ENCODE measurements around the gene SUSD4.

SUSD4 gene

GRCh38 chr1:223390618-223391017 lies 26.6 kb upstream of the SUSD4 start:
- TF ChIP-seq CTCF (IDR thresholded peaks at IDR 0.05; ENCODE audit: borderline replicate concordance, insufficient read depth, low read depth, low read length): no peak
- H3K4me3 ChIP-seq (ENCODE audit: low read depth, low read length): no peak overlapping the region

DNA sequence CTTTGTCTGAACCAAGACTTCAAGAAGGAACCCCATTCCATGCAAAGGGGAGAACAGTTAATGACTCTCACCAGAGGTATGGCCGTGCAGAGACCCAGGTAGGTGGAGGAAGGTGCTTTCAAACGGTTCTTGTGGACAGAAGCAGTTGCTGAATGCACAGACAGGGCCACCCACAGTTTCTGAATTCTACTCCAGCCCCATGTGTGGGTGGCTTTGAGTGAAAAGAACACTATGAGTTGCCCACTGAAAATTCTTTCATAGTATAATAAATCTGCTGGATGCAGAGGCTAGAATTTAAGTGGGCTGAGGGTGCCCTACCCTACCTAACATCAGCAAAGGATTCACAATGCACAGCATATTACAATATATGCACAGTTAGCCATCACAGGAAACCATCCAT lies 22.0 kb upstream of the SUSD4 start:
- no peak overlapping the region for H3K4me3 ChIP-seq (ENCODE audit: low read depth, low read length)
- no peak for TF ChIP-seq CTCF (IDR thresholded peaks at IDR 0.05; ENCODE audit: borderline replicate concordance, insufficient read depth, low read depth, low read length)

GRCh38 chr1:223378754-223379153 lies 14.8 kb upstream of the SUSD4 start:
- H3K4me3 ChIP-seq (ENCODE audit: low read depth, low read length): no peak overlapping the region

DNA sequence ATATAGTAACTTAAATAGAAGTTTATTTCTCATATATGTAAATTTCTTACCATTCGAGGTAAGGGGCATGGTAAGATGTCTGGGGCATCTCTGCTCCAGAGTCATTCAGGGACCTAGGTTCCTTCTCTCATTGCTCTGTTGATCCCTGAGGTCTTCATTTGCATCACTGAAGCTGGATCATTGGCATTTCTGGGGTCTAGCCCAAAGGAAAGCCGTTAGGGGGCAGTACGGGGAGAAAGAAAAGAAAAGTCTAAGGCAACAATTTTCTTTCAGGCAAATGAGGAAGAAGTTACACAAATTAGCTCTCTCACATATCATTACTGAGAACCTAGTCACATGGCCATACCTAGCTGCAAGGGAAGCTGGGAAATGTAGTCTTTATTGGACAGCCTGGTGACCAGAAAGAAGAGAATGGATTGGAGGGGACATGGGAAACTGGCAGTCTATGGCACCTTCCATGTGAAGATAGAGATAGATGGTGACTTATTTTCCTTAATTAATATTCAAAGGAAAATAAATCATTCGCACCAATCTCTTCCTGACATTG lies 10.2 kb upstream of the SUSD4 start:
- no peak for TF ChIP-seq CTCF (IDR thresholded peaks at IDR 0.05; ENCODE audit: borderline replicate concordance, insufficient read depth, low read depth, low read length)
- no peak overlapping the region for H3K4me3 ChIP-seq (ENCODE audit: low read depth, low read length)

More at GRCh38 chr1:223378754-223379153, 14.8 kb upstream of the SUSD4 start:
- no peak for TF ChIP-seq CTCF (IDR thresholded peaks at IDR 0.05; ENCODE audit: borderline replicate concordance, insufficient read depth, low read depth, low read length)

DNA sequence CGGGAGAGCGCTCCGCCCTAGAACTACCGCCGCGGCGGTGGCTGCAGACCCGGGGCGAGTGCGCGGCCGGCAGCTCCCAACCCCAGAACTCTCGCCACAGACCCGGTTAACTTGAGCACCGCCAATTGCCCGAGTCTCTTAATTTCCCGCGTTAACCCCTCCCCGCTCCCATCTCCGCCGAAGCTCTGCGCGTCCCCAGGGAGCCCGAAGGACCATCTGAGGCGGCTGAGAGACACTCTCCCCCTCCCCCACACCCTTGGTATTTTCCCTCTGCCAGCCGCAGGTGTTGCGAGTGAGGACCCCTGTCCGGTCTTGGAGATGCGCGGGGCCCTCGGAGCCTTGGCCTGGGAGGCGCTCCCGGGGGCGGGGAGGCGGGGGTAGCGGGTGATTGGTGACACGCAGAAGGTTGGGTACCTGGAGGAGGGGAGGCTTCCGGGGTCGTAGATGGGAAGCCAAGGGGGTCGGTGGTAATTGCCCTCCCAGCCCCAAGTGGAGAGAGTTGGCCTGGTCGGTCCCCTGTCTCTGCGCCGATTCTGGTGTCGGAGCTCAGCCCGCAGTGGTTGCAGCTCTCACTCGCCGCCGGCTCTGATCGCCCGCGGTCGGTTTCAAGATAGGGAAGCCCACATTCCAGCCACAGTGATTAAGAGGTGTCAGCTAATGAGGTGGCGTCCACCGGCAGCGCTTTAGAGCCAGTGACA lies 858 bp upstream of the SUSD4 start:
- H3K4me3 ChIP-seq (ENCODE audit: low read depth, low read length): no peak overlapping the region
- no peak for TF ChIP-seq CTCF (IDR thresholded peaks at IDR 0.05; ENCODE audit: borderline replicate concordance, insufficient read depth, low read depth, low read length)

GRCh38 chr1:223363057-223363855 lies 720 bp downstream of the SUSD4 start:
- H3K4me3 ChIP-seq (ENCODE audit: low read depth, low read length): no peak overlapping the region
- no peak for TF ChIP-seq CTCF (IDR thresholded peaks at IDR 0.05; ENCODE audit: borderline replicate concordance, insufficient read depth, low read depth, low read length)
